H1 (cell line): ENCODE results near the gene CPXM2. TPM values are rescaled to one million over a fixed set of nuclear protein-coding genes. Genes with fewer than 3 reads are reported as not detected.

Experiments used
- CTCF ChIA-PET: fragments of 300-600 bp; sonication (Branson Sonifier 250); formaldehyde crosslinking; loops from one replicate; lab custom pipeline; 2021; ENCODE audit not compliant: partially characterized antibody; lab: Charles Lee
- POLR2A ChIA-PET: fragments of 300-600 bp; sonication (Branson Sonifier 250); formaldehyde crosslinking; loops from one replicate; lab custom pipeline; 2021; ENCODE audit warnings: inconsistent platforms; ENCODE audit not compliant: partially characterized antibody; lab: Charles Lee
- DNase-seq, 2 experiments: peaks; one replicate each; pipeline versions ENCODE4 v3.0.0 to v3.0.0-alpha.2; 2010 to 2022; ENCODE audit warnings: low spot score in 2 of 2, low read depth in 1 of 2, mixed read lengths in 1 of 2
- FAIRE-seq: peaks from 2 replicates; lab custom pipeline; 2011; peaks lifted over from hg19 to GRCh38; lab: Jason Lieb, UNC
- H2AFZ ChIP-seq: 2 replicates; pipeline ENCODE4 v1.8.1; 2012; ENCODE audit warnings: low read length, inconsistent platforms
- H2AK5ac ChIP-seq: 2 replicates; pipeline ENCODE4 v1.6.1; 2013; ENCODE audit warnings: low read depth, low read length
- H2BK120ac ChIP-seq: replicated peaks from 2 replicates; pipeline ENCODE3; 2013; ENCODE audit warnings: low read depth, low read length, inconsistent platforms
- H2BK12ac ChIP-seq: 2 replicates; pipeline ENCODE4 v1.6.1; 2013; ENCODE audit warnings: low read depth, low read length
- H2BK15ac ChIP-seq: 2 replicates; pipeline ENCODE4 v1.6.1; 2013; ENCODE audit warnings: low read length
- H2BK20ac ChIP-seq: 2 replicates; pipeline ENCODE4 v1.6.1; 2013; ENCODE audit warnings: low read length
- H2BK5ac ChIP-seq: 2 replicates; pipeline ENCODE4 v1.6.1; 2013; ENCODE audit warnings: low read depth, low read length
- H3K14ac ChIP-seq: 2 replicates; pipeline ENCODE4 v1.6.1; 2013; ENCODE audit warnings: inconsistent platforms; ENCODE audit not compliant: insufficient read length
- H3K18ac ChIP-seq: 2 replicates; pipeline ENCODE4 v1.6.1; 2013; ENCODE audit warnings: low read length; ENCODE audit errors: extremely low read depth
- H3K23ac ChIP-seq: 2 replicates; pipeline ENCODE4 v1.6.1; 2013; ENCODE audit warnings: inconsistent platforms; ENCODE audit not compliant: insufficient read length
- H3K23me2 ChIP-seq: 2 replicates; pipeline ENCODE4 v1.6.1; 2013; ENCODE audit warnings: low read depth, low read length
- H3K27ac ChIP-seq: 2 replicates; pipeline ENCODE4 v1.6.1; 2011; ENCODE audit warnings: low read depth, low read length, inconsistent platforms
- H3K27me3 ChIP-seq, 4 experiments: replicated peaks in 1 of 4; 1 replicate in 1 of 4; 2 replicates in 3 of 4; pipeline versions ENCODE4 v1.6.1 to v1.8.1; 2011 to 2013; ENCODE audit warnings: low read length in 3 of 4, mild to moderate bottlenecking in 3 of 4, inconsistent platforms in 2 of 4, mixed read lengths in 2 of 4, moderate library complexity in 1 of 4; ENCODE audit not compliant: control insufficient read depth in 3 of 4, insufficient read depth in 3 of 4; ENCODE audit errors: extremely low read depth in 1 of 4
- H3K36me3 ChIP-seq, 4 experiments: 2 replicates each; pipeline versions ENCODE4 v1.6.1 to v1.8.1; 2011 to 2013; ENCODE audit warnings: mild to moderate bottlenecking in 4 of 4, low read length in 3 of 4, moderate library complexity in 2 of 4, control low read depth in 1 of 4, inconsistent platforms in 1 of 4; ENCODE audit not compliant: insufficient read depth in 4 of 4, control insufficient read depth in 2 of 4
- H3K4ac ChIP-seq: replicated peaks from 2 replicates; pipeline ENCODE3; 2013; ENCODE audit warnings: low read length, low read depth, mixed read lengths, inconsistent platforms; ENCODE audit not compliant: insufficient read length
- H3K4me1 ChIP-seq, 4 experiments: replicated peaks in 1 of 4; 1 replicate in 1 of 4; 2 replicates in 3 of 4; pipeline versions ENCODE4 v1.6.1 to v1.8.1; 2011 to 2013; ENCODE audit warnings: low read length in 3 of 4, inconsistent platforms in 2 of 4, mixed read lengths in 1 of 4; ENCODE audit not compliant: insufficient read depth in 4 of 4, control insufficient read depth in 3 of 4
- H3K4me2 ChIP-seq, 2 experiments: 2 replicates each; pipeline versions ENCODE4 v1.6.1 to v1.8.1; 2011 to 2013; ENCODE audit warnings: low read depth in 2 of 2, low read length in 2 of 2, control low read depth in 1 of 2, inconsistent platforms in 1 of 2, mild to moderate bottlenecking in 1 of 2; ENCODE audit not compliant: insufficient read depth in 1 of 2
- H3K4me3 ChIP-seq, 4 experiments: fragments of 200-600, 300-600 bp in 1 of 4; sonication (generic), shearing (Covaris generic), sonication (Bioruptor Twin) in 1 of 4; 2 replicates each; pipeline versions ENCODE4 v1.5.1 to v1.8.1; 2011 to 2016; ENCODE audit warnings: low read length in 4 of 4, low read depth in 3 of 4, control low read depth in 2 of 4, inconsistent platforms in 2 of 4, mild to moderate bottlenecking in 2 of 4, mixed read lengths in 1 of 4, moderate library complexity in 1 of 4; ENCODE audit not compliant: insufficient read depth in 2 of 4; ENCODE audit errors: extremely low read depth in 1 of 4
- H3K56ac ChIP-seq: replicated peaks from 2 replicates; pipeline ENCODE3; 2013; ENCODE audit warnings: low read depth, mild to moderate bottlenecking, mixed read lengths, low read length, inconsistent platforms; ENCODE audit not compliant: insufficient read length
- H3K79me1 ChIP-seq: 2 replicates; pipeline ENCODE4 v1.6.1; 2013; ENCODE audit warnings: low read depth, low read length, control low read depth
- H3K79me2 ChIP-seq, 2 experiments: 2 replicates each; pipeline versions ENCODE4 v1.6.1 to v1.8.1; 2012 to 2013; ENCODE audit warnings: low read length in 2 of 2, mild to moderate bottlenecking in 2 of 2, inconsistent platforms in 1 of 2; ENCODE audit not compliant: insufficient read depth in 2 of 2, control insufficient read depth in 1 of 2
- H3K9ac ChIP-seq, 4 experiments: replicated peaks in 1 of 4; 1 replicate in 1 of 4; 2 replicates in 3 of 4; pipeline versions ENCODE4 v1.6.1 to v1.8.1; 2011 to 2013; ENCODE audit warnings: low read depth in 3 of 4, low read length in 3 of 4, control low read depth in 2 of 4, mild to moderate bottlenecking in 2 of 4, moderate library complexity in 2 of 4, inconsistent platforms in 1 of 4; ENCODE audit errors: extremely low read depth in 1 of 4
- H3K9me3 ChIP-seq, 2 experiments: 2 replicates each; pipeline versions ENCODE4 v1.6.1 to v1.8.1; 2012 to 2013; ENCODE audit warnings: mild to moderate bottlenecking in 2 of 2, moderate library complexity in 2 of 2, control low read depth in 1 of 2, inconsistent platforms in 1 of 2, low read depth in 1 of 2, low read length in 1 of 2, mixed read lengths in 1 of 2; ENCODE audit not compliant: insufficient read depth in 2 of 2
- H4K20me1 ChIP-seq, 2 experiments: replicated peaks in 1 of 2; 2 replicates each; pipeline versions ENCODE3 to v1.8.1; 2011 to 2013; ENCODE audit warnings: inconsistent platforms in 2 of 2, low read length in 2 of 2, mild to moderate bottlenecking in 1 of 2; ENCODE audit not compliant: insufficient read depth in 2 of 2, control insufficient read depth in 1 of 2
- H4K5ac ChIP-seq: 2 replicates; pipeline ENCODE4 v1.6.1; 2013; ENCODE audit warnings: low read length, low read depth, mixed read lengths, inconsistent platforms; ENCODE audit not compliant: insufficient read length
- H4K8ac ChIP-seq: 2 replicates; pipeline ENCODE4 v1.8.0; 2013; ENCODE audit warnings: mild to moderate bottlenecking, moderate library complexity, low read length, inconsistent platforms; ENCODE audit not compliant: insufficient read depth; ENCODE audit errors: extremely low read depth
- H4K91ac ChIP-seq: replicated peaks from 2 replicates; pipeline ENCODE3; 2013; ENCODE audit warnings: low read length, mixed read lengths, inconsistent platforms; ENCODE audit not compliant: insufficient read length
- BRCA1 ChIP-seq: IDR thresholded peaks from 2 replicates; pipeline ENCODE4 v1.6.1; 2012; ENCODE audit warnings: low read depth, low read length, improper control_type of control experiment
- CTBP2 ChIP-seq: IDR thresholded peaks from 2 replicates; pipeline ENCODE4 v1.7.0; 2011; ENCODE audit warnings: borderline replicate concordance, mild to moderate bottlenecking, moderate library complexity, mixed read lengths, low read length; ENCODE audit not compliant: insufficient read depth, insufficient read length
- FOSL1 ChIP-seq: IDR thresholded peaks from 2 replicates; pipeline ENCODE4 v1.6.1; 2011; ENCODE audit warnings: mild to moderate bottlenecking, low read depth, low read length, moderate library complexity; ENCODE audit not compliant: insufficient read depth
- GABPA ChIP-seq: IDR thresholded peaks from 2 replicates; pipeline ENCODE4 v1.6.1; 2011; ENCODE audit warnings: mild to moderate bottlenecking, low read length, moderate library complexity, borderline replicate concordance; ENCODE audit not compliant: insufficient read depth
- JUN ChIP-seq: IDR thresholded peaks from 2 replicates; pipeline ENCODE4 v1.6.1; 2011; ENCODE audit warnings: low read depth, mild to moderate bottlenecking, improper control_type of control experiment, low read length
- JUND ChIP-seq: IDR thresholded peaks from 2 replicates; pipeline ENCODE4 v1.6.1; 2011; ENCODE audit warnings: mild to moderate bottlenecking, improper control_type of control experiment, low read length
- POLR2A ChIP-seq, 2 experiments: IDR thresholded peaks; 1 replicate in 1 of 2; 2 replicates in 1 of 2; pipeline ENCODE4 v1.6.1; 2011; ENCODE audit warnings: low read depth in 2 of 2, low read length in 2 of 2, mild to moderate bottlenecking in 2 of 2; ENCODE audit errors: control extremely low read depth in 1 of 2
- POLR2AphosphoS5 ChIP-seq: IDR thresholded peaks from 2 replicates; pipeline ENCODE4 v1.6.1; 2011; ENCODE audit warnings: low read depth, low read length
- TCF12 ChIP-seq: IDR thresholded peaks from 2 replicates; pipeline ENCODE4 v1.6.1; 2011; ENCODE audit warnings: low read depth, mild to moderate bottlenecking, low read length
- WGBS, 2 experiments: shearing (Covaris generic) in 1 of 2; methylation state at CpG; one replicate each; pipeline versions ENCODE4 v1.1.6 to v1.1.7; 2013 to 2015; ENCODE audit warnings: low lambda C conversion rate in 2 of 2, mixed read lengths in 2 of 2, inconsistent platforms in 1 of 2, low coverage in 1 of 2, missing lambda C conversion rate in 1 of 2; ENCODE audit not compliant: insufficient replicate concordance in 2 of 2, insufficient coverage in 1 of 2, insufficient read length in 1 of 2; ENCODE audit errors: extremely low coverage in 1 of 2, missing lambda C conversion rate in 1 of 2; 5-methylcytosine and 5-hydroxymethylcytosine counted together
- polyA plus RNA-seq, 7 experiments: library from polyadenylated mRNA; depleted of rRNA in 3 of 7; stranded (reverse) in 5 of 7; unstranded in 2 of 7; fragments of >200 nt in 5 of 7; fragments of 200-250 nt in 2 of 7; gene quantifications; 1 replicate in 5 of 7; 2 replicates in 1 of 7; 4 replicates in 1 of 7; pipeline versions ENCODE4 v1.2.1 to v1.2.3, GENCODE V29; 2011 to 2013; ENCODE audit warnings: missing spikeins in 2 of 7, mixed read lengths in 2 of 7
- total RNA-seq: library from RNA; stranded (reverse); fragmentation: NEBNext Ultra II Directional; extraction: Animal tissue kit (Norgen Biotek cat#: 25700); gene quantifications from 2 replicates; pipeline ENCODE4 v1.2.1, GENCODE V29; 2021
- TF ChIP-seq, protein P1 (sequence below): IDR thresholded peaks from 2 replicates; pipeline ENCODE4 v1.6.1; 2012; ENCODE audit warnings: inconsistent platforms
- TF ChIP-seq, protein P2 (sequence below): IDR thresholded peaks from 2 replicates; pipeline ENCODE4 v1.6.1; 2011; ENCODE audit warnings: low read depth, mild to moderate bottlenecking, low read length; ENCODE audit not compliant: insufficient read depth

Gene CPXM2
- total and polyA plus RNA-seq, 2 of the 8 experiments (the other 6 are each of a cell fraction or from before 2014, with no cell fraction given): 2.4 to 2.9 TPM

DNA sequence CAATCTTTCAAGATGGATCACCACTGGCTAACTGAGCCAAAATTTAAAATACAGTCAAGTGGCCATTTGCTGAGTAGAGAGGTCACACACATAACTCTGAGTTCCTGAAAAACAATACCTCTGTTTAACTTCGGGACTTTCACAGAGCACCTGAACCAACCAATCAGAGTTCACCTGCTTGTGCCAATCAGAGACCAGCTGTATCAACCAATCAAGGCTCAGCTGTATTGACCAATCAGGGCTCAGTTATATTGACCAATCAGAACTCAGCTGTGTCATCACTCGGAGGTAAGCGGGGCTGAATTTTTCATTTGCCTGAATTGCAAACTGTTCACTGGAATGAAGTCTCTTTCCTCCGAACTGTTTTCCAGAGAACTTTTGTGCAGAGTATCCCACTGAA lies 10.0 kb upstream of the CPXM2 start:
- Histone ChIP-seq H3K79me1 (no peaks in the 10 kb centered on the region; the same call in 1 of the 2 replicates), H3K27ac (no peak overlapping the region)

More for the DNA sequence above, 10.0 kb upstream of the CPXM2 start:
- H2AFZ ChIP-seq: no peak overlapping the region
- ChIA-PET POLR2A (no interaction called here), CTCF (interaction anchor here (0.6 to 4.2 kb wide), 7 partner anchors 12 to 113 kb away, joined by 3 to 24 read pairs (median 3); no protein-coding TSS in a partner anchor)
- no peak overlapping the region for H2AK5ac ChIP-seq
- FAIRE-seq: no peak
- no peak overlapping the region for H3K23ac ChIP-seq
- H2BK20ac ChIP-seq: no peak overlapping the region
- H4K8ac ChIP-seq: no peak overlapping the region
- H3K79me2 ChIP-seq: no peaks in the 10 kb centered on the region
- H3K4me1 ChIP-seq: peaks cover 5 to 16% (median 13%) of the 10 kb centered on the region in 4 experiments
- H3K9ac ChIP-seq: no peak overlapping the region
- no peak overlapping the region for H4K5ac ChIP-seq
- H4K20me1 ChIP-seq: no peaks in the 10 kb centered on the region
- H2BK15ac ChIP-seq: no peak overlapping the region
- no peak overlapping the region for H3K4me2 ChIP-seq
- no peak overlapping the region for H3K14ac ChIP-seq
- no peak overlapping the region for H2BK12ac ChIP-seq
- peaks cover 3 to 6% of the 10 kb centered on the region in 2 experiments; a peak in 2 of 4 replicates for H3K9me3 ChIP-seq
- no peak overlapping the region for H3K18ac ChIP-seq
- no peak overlapping the region for H4K91ac ChIP-seq
- no peak overlapping the region for H2BK120ac ChIP-seq
- no peaks in the 10 kb centered on the region for H3K27me3 ChIP-seq
- H2BK5ac ChIP-seq: no peak overlapping the region
- 96% methylated on average over 4 of the region's 4 CpGs; no CpG with 5 or more reads in 1 of the 2 experiments for WGBS, 2 experiments
- TF ChIP-seq CTBP2: no peak
- TF ChIP-seq POLR2AphosphoS5: no peak
- TF ChIP-seq FOSL1: no peak
- TF ChIP-seq JUN: no peak
- TF ChIP-seq BRCA1: no peak
- TF ChIP-seq GABPA: no peak
- TF ChIP-seq TCF12: no peak
- TF ChIP-seq, protein P1, sequence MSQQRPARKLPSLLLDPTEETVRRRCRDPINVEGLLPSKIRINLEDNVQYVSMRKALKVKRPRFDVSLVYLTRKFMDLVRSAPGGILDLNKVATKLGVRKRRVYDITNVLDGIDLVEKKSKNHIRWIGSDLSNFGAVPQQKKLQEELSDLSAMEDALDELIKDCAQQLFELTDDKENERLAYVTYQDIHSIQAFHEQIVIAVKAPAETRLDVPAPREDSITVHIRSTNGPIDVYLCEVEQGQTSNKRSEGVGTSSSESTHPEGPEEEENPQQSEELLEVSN: no peak
- no peak for TF ChIP-seq JUND
- no peak for TF ChIP-seq POLR2A (IDR thresholded peaks at IDR 0.05; ENCODE audit: control extremely low read depth in 1 of 2, low read depth in 2 of 2, low read length in 2 of 2)
- TF ChIP-seq, protein P2, sequence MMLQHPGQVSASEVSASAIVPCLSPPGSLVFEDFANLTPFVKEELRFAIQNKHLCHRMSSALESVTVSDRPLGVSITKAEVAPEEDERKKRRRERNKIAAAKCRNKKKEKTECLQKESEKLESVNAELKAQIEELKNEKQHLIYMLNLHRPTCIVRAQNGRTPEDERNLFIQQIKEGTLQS: no peak
- no peaks in the 10 kb centered on the region; the same call in 1 of the 2 replicates for H3K23me2 ChIP-seq
- no peaks in the 10 kb centered on the region for H3K36me3 ChIP-seq
- no peak overlapping the region for H3K4me3 ChIP-seq
- H3K56ac ChIP-seq: no peak overlapping the region
- no peak overlapping the region for H3K4ac ChIP-seq
- DNase-seq: no peak
